HG03432 (cell line): Measurements from ENCODE around the gene RIPOR3.
"Not testable (repeated sequence)": the region's sequence is repeated elsewhere in the genome, so short reads cannot be mapped to it uniquely, and the experiment has no call there.

Experiments
- ATAC-seq: cut with Tn5 transposase; IDR thresholded peaks from one replicate; pipeline ENCODE4 v1.9.1; 2021; ENCODE audit warnings: mild to moderate bottlenecking, moderate library complexity; ENCODE audit not compliant: unreplicated experiment

The RIPOR3 gene

GRCh38 chr20:50663095-50663821 lies 28.1 kb downstream of the RIPOR3 start:
- no peak for ATAC-seq

GRCh38 chr20:50659975-50660670 lies 31.2 kb downstream of the RIPOR3 start:
- no peak for ATAC-seq

GRCh38 chr20:50658804-50659380 lies 32.5 kb downstream of the RIPOR3 start:
- ATAC-seq = no peak

DNA sequence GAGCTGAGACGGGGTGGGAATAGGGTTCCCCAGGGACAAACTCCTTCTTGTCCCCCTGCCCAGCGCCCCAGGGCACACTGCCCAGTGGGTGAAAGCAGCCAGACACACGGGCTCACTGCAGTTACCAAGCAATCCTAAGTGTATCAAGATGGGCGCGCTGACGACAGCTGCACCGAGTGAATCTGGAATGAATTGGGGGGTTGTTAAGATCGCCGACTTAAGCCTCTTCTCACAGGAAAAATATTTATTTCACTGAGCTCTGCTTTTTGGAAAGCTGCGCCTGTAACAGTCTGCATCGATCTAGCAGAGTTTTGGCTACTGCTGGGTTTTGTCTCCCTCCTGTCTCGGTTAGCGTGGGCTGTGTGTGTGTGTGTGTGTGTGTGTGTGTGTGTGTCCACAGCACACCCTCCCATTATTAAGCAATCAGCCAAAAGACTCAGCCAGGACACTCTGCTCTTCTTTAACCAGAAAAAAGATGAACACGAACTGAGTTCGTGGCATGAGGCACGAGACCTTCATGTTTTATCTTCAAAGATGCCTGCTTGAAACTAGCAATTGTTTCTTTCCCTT lies 35.9 kb downstream of the RIPOR3 start:
- ATAC-seq = no peak

DNA sequence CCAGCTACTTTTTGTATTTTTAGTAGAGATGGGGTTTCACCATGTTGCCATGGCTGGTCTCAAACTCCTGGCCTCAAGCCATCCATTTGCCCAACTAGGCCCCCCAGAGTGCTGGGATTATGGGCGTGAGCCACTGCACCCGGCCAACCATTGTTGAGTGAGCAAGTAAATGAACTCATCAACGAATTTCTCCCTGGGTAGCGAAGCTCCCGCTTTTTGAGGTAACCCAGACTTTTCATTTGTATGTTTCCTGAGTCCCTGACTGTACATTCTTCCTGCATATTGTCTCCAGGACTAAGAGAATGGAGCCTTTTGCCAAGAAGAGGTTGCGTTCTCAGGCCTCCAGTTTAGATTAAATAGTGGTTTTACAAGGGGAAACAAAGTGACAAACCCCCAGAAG lies 36.4 kb downstream of the RIPOR3 start:
- no peak for ATAC-seq

DNA sequence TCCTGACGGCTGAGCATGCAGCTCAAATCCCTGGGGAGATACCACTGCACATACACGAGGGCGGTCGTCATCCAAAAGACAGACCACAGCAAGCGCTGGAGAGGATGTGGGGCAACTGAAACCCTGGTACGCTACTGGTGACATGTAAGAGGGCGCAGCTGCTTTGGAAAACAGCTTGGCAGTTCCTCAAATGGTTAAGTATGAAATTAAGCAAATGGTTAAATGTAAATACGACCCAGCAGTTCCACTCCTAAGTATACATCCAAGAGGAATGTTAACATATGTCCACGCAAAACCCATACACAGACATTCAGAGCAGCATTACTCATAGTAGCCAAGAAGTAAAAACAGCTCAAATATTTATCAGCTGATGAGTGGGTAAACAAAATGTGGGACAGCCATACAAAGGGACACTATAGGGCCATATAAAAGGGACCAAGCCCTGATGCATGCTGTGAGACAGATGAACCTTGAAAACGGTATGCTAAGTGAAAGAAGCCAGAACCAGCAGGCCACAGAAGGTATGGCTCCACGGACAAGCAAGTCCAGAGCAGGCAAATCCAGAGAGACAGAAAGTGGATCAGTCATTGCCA lies 38.5 kb downstream of the RIPOR3 start:
- no peak for ATAC-seq

GRCh38 chr20:50651676-50652075 lies 39.7 kb downstream of the RIPOR3 start:
- no peak for ATAC-seq

DNA sequence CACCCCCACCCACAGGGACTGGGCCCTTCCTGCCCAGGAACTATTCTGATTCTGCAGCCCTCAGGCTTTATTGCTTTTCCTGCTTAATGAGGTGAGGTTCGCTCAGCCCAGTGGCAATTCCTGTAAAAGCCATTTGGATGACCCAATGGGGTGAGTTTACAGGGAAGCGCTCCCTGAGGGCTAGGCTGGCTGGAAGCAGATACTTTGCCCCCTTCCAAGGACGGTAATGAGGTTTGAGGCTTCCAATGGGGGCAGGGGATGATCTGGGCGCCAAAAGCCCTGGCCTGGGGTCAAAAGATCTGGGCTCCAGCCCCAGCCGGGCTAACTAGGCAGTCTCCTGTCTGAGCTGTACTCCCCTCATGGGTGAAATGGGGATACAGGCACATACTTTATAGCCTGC lies 41.8 kb downstream of the RIPOR3 start:
- no peak for ATAC-seq

- ATAC-seq = no peak
Observed at GRCh38 chr20:50648651-50649050, 42.7 kb downstream of the RIPOR3 start.

GRCh38 chr20:50646483-50646996 lies 44.8 kb downstream of the RIPOR3 start:
- ATAC-seq = no peak

GRCh38 chr20:50645253-50646068 lies 45.9 kb downstream of the RIPOR3 start:
- ATAC-seq = no peak

DNA sequence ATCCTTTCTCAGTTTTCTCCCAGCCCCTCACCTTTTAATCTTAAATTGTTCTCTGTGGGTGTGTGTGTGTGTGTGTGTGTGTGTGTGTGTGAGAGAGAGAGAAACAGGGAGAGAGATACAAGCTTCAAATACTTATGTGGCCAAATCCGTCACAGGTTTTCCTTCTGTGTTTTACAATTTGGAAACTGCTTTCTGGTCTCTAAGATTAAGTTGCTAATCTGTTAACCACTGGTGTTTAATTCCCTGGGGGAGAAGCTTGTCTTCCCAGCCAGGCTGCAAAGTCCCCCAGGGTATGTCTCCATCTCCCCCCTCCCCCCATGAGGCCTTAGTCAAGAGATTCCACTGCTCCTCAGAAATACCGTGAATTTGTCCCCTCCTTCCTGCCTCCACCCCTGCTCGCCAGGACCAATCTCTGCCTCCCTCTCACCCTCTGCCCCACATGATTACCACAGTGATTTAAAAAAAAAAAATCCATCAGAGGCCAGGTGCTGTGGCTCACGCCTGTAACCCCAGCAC lies 49.0 kb downstream of the RIPOR3 start:
- ATAC-seq = no peak

DNA sequence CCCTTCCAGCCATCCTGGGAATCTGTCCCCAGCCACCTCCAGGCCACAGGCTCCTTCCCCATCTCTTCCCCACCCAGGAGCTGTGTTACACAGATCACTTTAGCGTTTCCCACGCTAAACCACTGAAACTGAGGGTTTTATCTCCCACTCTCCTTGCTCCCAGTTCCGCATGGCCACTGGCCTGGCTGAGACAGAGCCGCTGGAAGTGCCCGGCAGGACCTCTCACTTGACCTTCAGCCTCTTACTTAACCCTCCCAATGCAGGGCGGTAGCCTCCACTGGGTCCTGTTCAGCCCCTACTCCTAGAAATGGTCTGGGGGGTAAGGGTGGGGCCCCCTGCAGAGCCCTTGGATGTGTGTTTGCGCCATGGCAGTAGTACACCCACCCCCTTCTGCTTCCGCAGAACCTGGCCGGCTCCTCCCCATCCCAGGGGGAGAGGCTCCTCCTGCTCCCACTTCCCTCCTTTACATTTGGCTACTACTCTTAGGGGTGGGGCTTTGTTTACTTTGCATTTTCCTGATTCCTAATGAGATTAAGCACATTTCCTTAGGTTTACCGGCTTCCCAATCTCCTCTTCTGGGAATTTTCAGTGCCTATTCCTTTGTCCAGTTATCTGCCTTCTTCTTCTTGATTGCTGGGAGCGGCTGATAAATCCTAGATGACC lies 49.6 kb downstream of the RIPOR3 start:
- not testable (repeated sequence) for ATAC-seq

DNA sequence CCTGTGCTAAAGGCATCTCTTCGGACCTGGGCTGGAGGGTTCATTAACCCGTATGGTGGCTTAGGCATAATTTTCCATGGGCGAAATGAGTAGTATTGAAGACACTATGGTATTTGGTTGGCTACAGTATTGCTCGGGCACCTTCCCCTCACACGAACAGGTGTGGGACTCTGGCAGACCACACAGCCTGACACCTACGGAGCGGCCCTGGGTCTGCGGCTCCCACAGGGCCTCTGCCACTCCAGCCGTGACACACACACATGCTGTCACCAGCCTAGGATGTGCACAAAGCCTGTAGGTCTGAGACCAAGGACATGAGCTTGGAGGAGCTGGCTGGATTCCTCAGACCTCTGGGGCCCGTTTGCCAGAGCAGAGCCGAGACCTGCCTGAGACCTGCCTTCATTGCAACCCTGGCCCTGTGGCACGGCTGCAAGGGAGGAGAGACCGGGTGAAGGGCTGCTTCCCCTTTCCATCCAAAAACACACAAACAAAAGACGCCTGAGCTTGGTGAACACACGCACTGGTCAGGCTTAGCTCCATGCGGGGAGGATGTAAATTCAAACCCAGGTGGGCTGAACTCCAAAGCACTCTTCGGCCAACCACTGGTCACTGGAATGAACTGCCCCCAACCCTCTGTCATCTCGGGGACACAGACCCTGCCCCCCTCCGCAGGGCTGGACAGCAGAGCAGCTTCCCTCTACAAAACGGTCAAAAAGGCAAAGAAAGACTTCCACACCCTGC lies 51.2 kb downstream of the RIPOR3 start:
- ATAC-seq = not testable (repeated sequence)

GRCh38 chr20:50638015-50638847 lies 53.1 kb downstream of the RIPOR3 start:
- ATAC-seq = not testable (repeated sequence)

DNA sequence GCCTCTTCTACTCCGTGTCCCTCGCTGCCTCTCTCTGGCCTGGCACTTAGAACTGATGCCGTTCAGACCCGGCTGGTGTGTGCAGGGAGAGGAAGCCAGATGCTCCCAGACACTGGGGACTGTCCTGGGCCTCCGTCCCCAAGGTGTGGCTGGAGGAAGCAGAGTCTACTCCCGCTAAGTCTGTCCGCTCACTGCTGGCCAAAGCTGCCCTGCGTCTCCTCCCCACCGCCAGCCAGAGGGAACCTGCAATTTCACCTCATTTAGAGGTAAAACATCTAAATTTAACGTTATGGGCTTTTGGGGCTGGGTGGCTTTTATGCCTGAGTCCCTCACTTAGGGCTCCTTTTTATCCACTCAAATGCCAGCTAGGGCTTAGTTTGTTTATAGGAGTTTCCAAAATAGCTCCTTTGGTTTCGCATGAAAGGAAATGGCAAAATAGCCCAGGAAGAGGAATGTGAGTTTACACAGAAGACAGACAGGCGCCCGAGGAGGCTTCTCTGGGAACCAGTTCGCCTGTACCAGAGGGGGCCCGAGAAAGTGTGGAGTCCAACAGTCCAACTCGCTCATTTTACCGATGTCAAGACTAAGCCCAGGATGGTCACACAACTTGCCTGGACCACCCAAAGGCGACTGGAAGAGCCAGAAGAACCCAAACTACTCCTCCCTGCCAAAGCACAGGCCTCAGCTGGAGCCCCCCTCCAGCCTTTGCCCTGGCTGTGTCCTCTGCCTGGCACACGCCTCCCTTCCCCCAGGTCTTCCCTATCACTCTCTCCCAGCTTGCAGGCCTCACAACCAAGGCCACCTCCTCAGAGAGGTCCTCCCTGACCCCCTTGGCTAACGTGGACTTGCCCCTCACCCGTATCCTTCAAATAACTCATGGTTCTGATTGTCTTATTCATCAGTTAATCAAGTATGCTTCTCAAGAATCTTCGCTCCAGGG lies 54.5 kb downstream of the RIPOR3 start:
- ATAC-seq = no peak
